ENCODE measurements around the gene GAN.
"Not testable (repeated sequence)": the region's sequence is repeated elsewhere in the genome, so short reads cannot be mapped to it uniquely, and the experiment has no call there.

GAN gene

GRCh38 chr16:81310045-81310644 lies 4.6 kb upstream of the GAN start:
- no peak for DNase-seq

- DNase-seq: no peak
Measured at GRCh38 chr16:81311762-81312161, 3.0 kb upstream of the GAN start.

- no peak for DNase-seq
Measured at GRCh38 chr16:81313701-81314602, 810 bp upstream of the GAN start.

GRCh38 chr16:81315271-81316175 lies 761 bp downstream of the GAN start:
- peak; percentile 62 for DNase-seq

GRCh38 chr16:81316176-81316496 lies 1.4 kb downstream of the GAN start:
- DNase-seq: no peak

GRCh38 chr16:81318711-81319110 lies 3.9 kb downstream of the GAN start:
- DNase-seq: no peak

- peak; percentile 67 for DNase-seq
Measured at GRCh38 chr16:81319221-81319912, 4.6 kb downstream of the GAN start.

GRCh38 chr16:81321039-81321438 lies 6.3 kb downstream of the GAN start:
- no peak for DNase-seq

- DNase-seq: no peak
Measured at GRCh38 chr16:81321536-81321935, 6.8 kb downstream of the GAN start.

- no peak for DNase-seq
Measured at GRCh38 chr16:81324808-81325207, 10.0 kb downstream of the GAN start.

GRCh38 chr16:81327011-81327410 lies 12.2 kb downstream of the GAN start:
- DNase-seq: no peak

GRCh38 chr16:81327447-81328196 lies 12.9 kb downstream of the GAN start:
- no peak for DNase-seq

- no peak for DNase-seq
Measured at GRCh38 chr16:81329947-81330346, 15.2 kb downstream of the GAN start.

- DNase-seq: no peak
Measured at GRCh38 chr16:81333356-81333755, 18.6 kb downstream of the GAN start.

GRCh38 chr16:81335669-81336068 lies 20.9 kb downstream of the GAN start:
- DNase-seq: no peak

- no peak for DNase-seq
Measured at GRCh38 chr16:81337097-81337496, 22.3 kb downstream of the GAN start.

GRCh38 chr16:81345172-81345571 lies 30.4 kb downstream of the GAN start:
- not testable (repeated sequence) for DNase-seq

GRCh38 chr16:81347425-81347824 lies 32.7 kb downstream of the GAN start:
- no peak for DNase-seq

GRCh38 chr16:81349608-81350305 lies 35.0 kb downstream of the GAN start:
- no peak for DNase-seq

GRCh38 chr16:81350306-81350615 lies 35.5 kb downstream of the GAN start:
- peak; percentile 19 for DNase-seq

GRCh38 chr16:81353895-81354294 lies 39.1 kb downstream of the GAN start:
- DNase-seq: no peak
